Measurements from ENCODE around the gene XAB2.

Gene XAB2

GRCh38 chr19:7579182-7579581, 50.2 kb downstream of the XAB2 start:
- no peaks in the 10 kb centered on the region for H3K9me3 ChIP-seq (ENCODE audit: control insufficient read depth, insufficient read depth, low read depth, low read length)
- CTCF ChIA-PET, result interaction anchor here (0.7 to 1.9 kb wide), 2 partner anchors 11 to 225 kb away, joined by 3 to 5 read pairs; no protein-coding TSS in a partner anchor
- no peak overlapping the region for H3K27ac ChIP-seq (ENCODE audit: extremely low read depth, low read depth, low read length)
- no peaks in the 10 kb centered on the region for H3K36me3 ChIP-seq (ENCODE audit: control insufficient read depth in 2 of 2, insufficient read depth in 1 of 2, low read length in 2 of 2)
- POLR2A ChIA-PET, result no interaction called here
- no peaks in the 10 kb centered on the region for H3K4me1 ChIP-seq (ENCODE audit: control insufficient read depth, insufficient read depth, low read length)
- TF ChIP-seq EGR2 (tag by site-specific recombination; IDR thresholded peaks at IDR 0.05; ENCODE audit: low read depth) (peak; percentile 98), HOXA7 (CRISPR knock-in tag; IDR thresholded peaks at IDR 0.05; ENCODE audit: borderline replicate concordance) (no peak), ZNF10 (tag by site-specific recombination; IDR thresholded peaks at IDR 0.05) (no peak), ZNF768 (tag by site-specific recombination; IDR thresholded peaks at IDR 0.05) (no peak), ZFHX2 (tag by site-specific recombination; conservative IDR thresholded peaks at IDR 0.05) (peak; percentile 93), PRDM10 (tag by site-specific recombination; IDR thresholded peaks at IDR 0.05) (no peak), ZBTB8A (tag by site-specific recombination; IDR thresholded peaks at IDR 0.05) (no peak)
- H3K4me3 ChIP-seq (ENCODE audit: low read depth, low read length), result no peak overlapping the region

- Histone ChIP-seq H3K9me3 (ENCODE audit: control insufficient read depth, insufficient read depth, low read depth, low read length) (no peaks in the 10 kb centered on the region), H3K4me1 (ENCODE audit: control insufficient read depth, insufficient read depth, low read length) (no peaks in the 10 kb centered on the region), H3K36me3 (ENCODE audit: control insufficient read depth in 2 of 2, insufficient read depth in 1 of 2, low read length in 2 of 2) (no peaks in the 10 kb centered on the region), H3K4me3 (ENCODE audit: low read depth, low read length) (no peak overlapping the region), H3K27ac (ENCODE audit: extremely low read depth, low read depth, low read length) (no peak overlapping the region)
- ChIA-PET CTCF (interaction anchor here (0.7 to 1.9 kb wide), 2 partner anchors 10 to 224 kb away, joined by 5 to 8 read pairs; no protein-coding TSS in a partner anchor), POLR2A (no interaction called here)
- TF ChIP-seq KLF16 (tag by site-specific recombination; IDR thresholded peaks at IDR 0.05) (no peak), ZNF76 (tag by site-specific recombination; IDR thresholded peaks at IDR 0.05; ENCODE audit: borderline replicate concordance, low read depth) (no peak), ZNF555 (tag by site-specific recombination; conservative IDR thresholded peaks at IDR 0.05) (no peak), ZBTB44 (tag by site-specific recombination; IDR thresholded peaks at IDR 0.05) (no peak), ZNF24 (tag by site-specific recombination; IDR thresholded peaks at IDR 0.05) (no peak), ZNF214 (tag by site-specific recombination; IDR thresholded peaks at IDR 0.05; ENCODE audit: borderline replicate concordance) (no peak), ZBTB10 (tag by site-specific recombination; IDR thresholded peaks at IDR 0.05) (no peak), ZNF23 (tag by site-specific recombination; IDR thresholded peaks at IDR 0.05; ENCODE audit: borderline replicate concordance) (no peak), ZNF514 (tag by site-specific recombination; IDR thresholded peaks at IDR 0.05) (no peak), ZNF785 (tag by site-specific recombination; IDR thresholded peaks at IDR 0.05) (no peak), INSM2 (tag by site-specific recombination; IDR thresholded peaks at IDR 0.05) (no peak), SP3 (tag by site-specific recombination; IDR thresholded peaks at IDR 0.05) (no peak), ZNF529 (tag by site-specific recombination; IDR thresholded peaks at IDR 0.05; ENCODE audit: insufficient replicate concordance) (no peak), ZNF677 (tag by site-specific recombination; IDR thresholded peaks at IDR 0.05) (no peak), IKZF3 (tag by site-specific recombination; IDR thresholded peaks at IDR 0.05) (no peak), HIC1 (tag by site-specific recombination; IDR thresholded peaks at IDR 0.05) (no peak), ZNF112 (tag by site-specific recombination; IDR thresholded peaks at IDR 0.05) (no peak)
These were observed 51.2 kb downstream of the XAB2 start for GRCh38 chr19:7578127-7578526.

Measured in HEK293 (cell line).